Measurements from ENCODE around the gene TMEM132C. TPM values are rescaled to one million over a fixed set of nuclear protein-coding genes. Genes with fewer than 3 reads are reported as not detected.

Gene TMEM132C
- total RNA-seq, 1 experiment from 2014 or later: not detected

DNA sequence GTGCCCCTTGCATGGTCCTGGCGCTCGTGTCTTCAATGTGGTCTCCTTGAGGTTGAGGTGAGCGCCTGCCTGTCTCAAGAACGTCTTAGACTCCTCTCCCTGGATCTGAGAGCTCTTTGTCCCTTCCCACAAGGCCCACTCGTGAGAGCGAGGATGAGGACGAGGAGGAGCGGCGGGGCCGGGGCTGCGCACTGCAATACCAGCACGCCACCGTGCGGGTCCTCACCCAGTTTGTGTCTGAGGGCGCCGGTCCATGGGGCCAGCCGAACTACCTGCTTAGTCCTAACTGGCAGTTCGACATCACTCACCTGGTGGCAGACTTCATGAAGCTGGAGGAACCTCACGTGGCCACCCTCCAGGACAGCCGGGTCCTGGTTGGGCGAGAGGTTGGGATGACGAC lies 428.7 kb downstream of the TMEM132C start:
- intact Hi-C loops (cut with micrococcal nuclease): no loop called here
- DNase-seq: no peak
- no peak for ATAC-seq
- Histone ChIP-seq H3K4me1 (ENCODE audit: insufficient read depth, low read length) (no peaks in the 10 kb centered on the region), H4K20me1 (ENCODE audit: low read length) (no peaks in the 10 kb centered on the region), H3F3A (ENCODE audit: low read length, unreplicated experiment) (no peaks in the 10 kb centered on the region), H3K27me3 (ENCODE audit: low read length) (peaks cover 19% of the 10 kb centered on the region; the same call in 1 of the 2 replicates), H3K27ac (ENCODE audit: low read length) (no peak overlapping the region), H3K9me3 (ENCODE audit: low read length) (no peaks in the 10 kb centered on the region; the same call in 1 of the 2 replicates), H3K36me3 (ENCODE audit: low read depth, low read length) (no peaks in the 10 kb centered on the region), H3K4me2 (ENCODE audit: low read length) (no peak overlapping the region), H2AFZ (ENCODE audit: low read length) (no peak overlapping the region), H3K9me2 (replicated peaks; ENCODE audit: low read length) (no peaks in the 10 kb centered on the region), H3K79me2 (ENCODE audit: low read length) (no peaks in the 10 kb centered on the region), H3K4me3 (ENCODE audit: low read length) (no peak overlapping the region), H3K9ac (ENCODE audit: low read length) (no peak overlapping the region)
- POLR2A ChIA-PET (ENCODE audit: unreplicated experiment): no interaction called here
- TF ChIP-seq CTCF (conservative IDR thresholded peaks at IDR 0.05; ENCODE audit: low read depth, low read length) (no peak), EZH2 (IDR thresholded peaks at IDR 0.05; ENCODE audit: low read length, unreplicated experiment) (no peak), EZH2phosphoT487 (IDR thresholded peaks at IDR 0.05; ENCODE audit: borderline replicate concordance, low read length) (no peak)
- CTCF ChIA-PET: no interaction called here
- no TSS peak for BruUV-seq (replicated peaks)

GRCh38 chr12:128698301-128698972 lies 431.5 kb downstream of the TMEM132C start:
- no peak overlapping the region for H3K9ac ChIP-seq (ENCODE audit: low read length)
- intact Hi-C loops (cut with micrococcal nuclease): no loop called here
- CTCF ChIA-PET: no interaction called here

More at GRCh38 chr12:128698301-128698972, 431.5 kb downstream of the TMEM132C start:
- no peak for TF ChIP-seq EZH2phosphoT487 (IDR thresholded peaks at IDR 0.05; ENCODE audit: borderline replicate concordance, low read length)
- no peak for TF ChIP-seq CTCF (conservative IDR thresholded peaks at IDR 0.05; ENCODE audit: low read depth, low read length)
- TF ChIP-seq EZH2 (IDR thresholded peaks at IDR 0.05; ENCODE audit: low read length, unreplicated experiment): no peak
- Histone ChIP-seq H3K4me2 (ENCODE audit: low read length) (no peak overlapping the region), H3K36me3 (ENCODE audit: low read depth, low read length) (no peaks in the 10 kb centered on the region), H3K4me1 (ENCODE audit: insufficient read depth, low read length) (no peaks in the 10 kb centered on the region), H3K79me2 (ENCODE audit: low read length) (no peaks in the 10 kb centered on the region), H3K27me3 (ENCODE audit: low read length) (peaks cover 25% of the 10 kb centered on the region; the same call in 1 of the 2 replicates), H4K20me1 (ENCODE audit: low read length) (no peaks in the 10 kb centered on the region), H3F3A (ENCODE audit: low read length, unreplicated experiment) (no peaks in the 10 kb centered on the region), H3K9me3 (ENCODE audit: low read length) (no peaks in the 10 kb centered on the region; the same call in 1 of the 2 replicates), H3K27ac (ENCODE audit: low read length) (no peak overlapping the region), H3K4me3 (ENCODE audit: low read length) (no peak overlapping the region), H3K9me2 (replicated peaks; ENCODE audit: low read length) (no peaks in the 10 kb centered on the region), H2AFZ (ENCODE audit: low read length) (no peak overlapping the region)
- DNase-seq: no peak
- BruUV-seq (replicated peaks): no TSS peak
- POLR2A ChIA-PET (ENCODE audit: unreplicated experiment): no interaction called here
- no peak for ATAC-seq
